ENCODE measurements around the gene ERCC4. TPM values are rescaled to one million over a fixed set of nuclear protein-coding genes. Genes with fewer than 3 reads are reported as not detected.

The ERCC4 gene
- polyA plus RNA-seq, 3 donors: 1.8 to 11.8 (median 5.9) TPM

GRCh38 chr16:13911871-13912270 lies 8.1 kb upstream of the ERCC4 start:
- Mint-ChIP-seq H3K9me3 (peaks cover 2 to 7% (median 3%) of the 10 kb centered on the region in 7 donors), H3K36me3 (no peaks in the 10 kb centered on the region), H3K27ac (no peak overlapping the region), H3K4me1 (peaks cover under 1% of the 10 kb centered on the region), H3K27me3 (ENCODE audit: low read depth in 3 of 3) (peaks cover 14 to 17% (median 15%) of the 10 kb centered on the region in 3 donors), H3K4me3 (no peak overlapping the region)
- H3K27me3 ChIP-seq (ENCODE audit: control insufficient read depth in 2 of 2, insufficient read depth in 2 of 2, low read length in 2 of 2): peaks cover 0 to 2% of the 10 kb centered on the region in 2 donors
- no peak overlapping the region for H3K4me2 ChIP-seq (replicated peaks; ENCODE audit: extremely low read depth, low read length, poor library complexity, severe bottlenecking)
- no peak overlapping the region for H2AFZ ChIP-seq (ENCODE audit: insufficient read depth, low read depth, low read length, poor library complexity, severe bottlenecking)
- no peaks in the 10 kb centered on the region for H3K79me2 ChIP-seq (ENCODE audit: insufficient read depth, low read length)
- no peak overlapping the region for H3K9ac ChIP-seq (ENCODE audit: insufficient read depth, low read length, poor library complexity, severe bottlenecking)
- intact Hi-C loops (cut with micrococcal nuclease): no loop called here
- TF ChIP-seq CTCF (IDR thresholded peaks at IDR 0.05): no peak
- no peak for DNase-seq
- no peak overlapping the region for H3K4me3 ChIP-seq (replicated peaks in 1 of 3; ENCODE audit: low read depth in 2 of 3, low read length in 3 of 3)
- H3K9me3 ChIP-seq (replicated peaks in 1 of 2; ENCODE audit: control insufficient read depth in 1 of 2, insufficient read depth in 1 of 2, low read length in 2 of 2): no peaks in the 10 kb centered on the region
- H3K36me3 ChIP-seq (replicated peaks in 1 of 2; ENCODE audit: control insufficient read depth in 1 of 2, insufficient read depth in 2 of 2, low read length in 2 of 2): no peaks in the 10 kb centered on the region
- H3K4me1 ChIP-seq (ENCODE audit: control insufficient read depth in 1 of 2, insufficient read depth in 2 of 2, low read length in 2 of 2): no peaks in the 10 kb centered on the region
- H3K27ac ChIP-seq (ENCODE audit: low read depth in 1 of 2, low read length in 2 of 2): no peak overlapping the region
- no peaks in the 10 kb centered on the region for H4K20me1 ChIP-seq (ENCODE audit: insufficient read depth, low read length)

GRCh38 chr16:13912891-13913290 lies 7.1 kb upstream of the ERCC4 start:
- peaks cover 14 to 18% (median 14%) of the 10 kb centered on the region in 3 donors for H3K27me3 Mint-ChIP-seq (ENCODE audit: low read depth in 3 of 3)
- Histone ChIP-seq H3K9ac (ENCODE audit: insufficient read depth, low read length, poor library complexity, severe bottlenecking) (no peak overlapping the region), H3K9me3 (replicated peaks in 1 of 2; ENCODE audit: control insufficient read depth in 1 of 2, insufficient read depth in 1 of 2, low read length in 2 of 2) (no peaks in the 10 kb centered on the region), H3K4me2 (replicated peaks; ENCODE audit: extremely low read depth, low read length, poor library complexity, severe bottlenecking) (no peak overlapping the region), H3K36me3 (replicated peaks in 1 of 2; ENCODE audit: control insufficient read depth in 1 of 2, insufficient read depth in 2 of 2, low read length in 2 of 2) (no peaks in the 10 kb centered on the region), H3K27me3 (ENCODE audit: control insufficient read depth in 2 of 2, insufficient read depth in 2 of 2, low read length in 2 of 2) (peaks cover 0 to 2% of the 10 kb centered on the region in 2 donors), H4K20me1 (ENCODE audit: insufficient read depth, low read length) (no peaks in the 10 kb centered on the region), H3K27ac (ENCODE audit: low read depth in 1 of 2, low read length in 2 of 2) (no peak overlapping the region), H2AFZ (ENCODE audit: insufficient read depth, low read depth, low read length, poor library complexity, severe bottlenecking) (no peak overlapping the region), H3K4me3 (replicated peaks in 1 of 3; ENCODE audit: low read depth in 2 of 3, low read length in 3 of 3) (no peak overlapping the region), H3K79me2 (ENCODE audit: insufficient read depth, low read length) (no peaks in the 10 kb centered on the region), H3K4me1 (ENCODE audit: control insufficient read depth in 1 of 2, insufficient read depth in 2 of 2, low read length in 2 of 2) (no peaks in the 10 kb centered on the region)
- no CpG with 5 or more reads among the region's 1 CpG for WGBS (ENCODE audit: insufficient coverage)
- no peaks in the 10 kb centered on the region for H3K4me1 Mint-ChIP-seq
- intact Hi-C loops (cut with micrococcal nuclease): no loop called here
- H3K27ac Mint-ChIP-seq: no peak overlapping the region
- H3K9me3 Mint-ChIP-seq: peaks cover 0 to 7% (median 3%) of the 10 kb centered on the region in 7 donors
- no peak overlapping the region for H3K4me3 Mint-ChIP-seq
- TF ChIP-seq CTCF (IDR thresholded peaks at IDR 0.05): no peak
- H3K36me3 Mint-ChIP-seq: no peaks in the 10 kb centered on the region
- no peak for DNase-seq
